ENCODE measurements around the gene TDP1. TPM values are rescaled to one million over a fixed set of nuclear protein-coding genes. Genes with fewer than 3 reads are reported as not detected.

Gene TDP1
- total and polyA plus RNA-seq, 4 experiments from 2014 or later: 40.9 to 58.9 (median 48.1) TPM

DNA sequence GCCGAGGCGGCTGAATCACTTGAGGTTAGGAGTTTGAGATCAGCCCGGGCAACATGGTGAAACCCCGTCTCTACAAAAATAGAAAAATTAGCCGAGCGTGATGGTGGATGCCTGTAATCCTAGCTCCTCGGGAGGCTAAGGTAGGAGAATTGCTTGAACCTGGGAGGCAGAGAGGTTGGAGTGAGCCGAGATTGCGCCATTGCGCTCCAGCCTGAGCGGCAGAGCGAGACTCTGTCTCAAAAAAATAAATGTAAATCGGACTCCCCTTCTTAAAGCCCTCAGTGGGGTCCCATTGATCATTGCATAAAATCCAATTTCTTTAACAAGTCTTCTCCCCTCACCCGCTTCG is 908 bp downstream of the TDP1 start:
- Mint-ChIP-seq H3K4me1 (peaks cover 42 to 71% (median 57%) of the 10 kb centered on the region in 4 donors), H3K36me3 (peaks cover 6 to 32% of the 10 kb centered on the region in 2 donors), H3K9me3 (no peaks in the 10 kb centered on the region), H3K4me3 (peak overlapping the region; percentile 91 to 97 (median 95)), H3K27ac (peak overlapping the region; percentile 97 to 100 (median 99)), H3K27me3 (no peaks in the 10 kb centered on the region)
- CTCF ChIA-PET (ENCODE audit: partially characterized antibody): interaction anchor here (0.9 to 5.0 kb wide), 3 partner anchors 16 to 279 kb away, joined by 5 to 34 read pairs (median 29); no protein-coding TSS in a partner anchor
- peaks cover 50% of the 10 kb centered on the region for H3K4me1 ChIP-seq (ENCODE audit: insufficient read depth, low read length)
- H3K36me3 ChIP-seq (ENCODE audit: insufficient read depth, low read length): peaks cover 4% of the 10 kb centered on the region
- peak overlapping the region; percentile 97 for H3K27ac ChIP-seq (ENCODE audit: low read depth, low read length)
- peak overlapping the region; percentile 62 to 63 for H3K4me3 ChIP-seq (ENCODE audit: low read length in 2 of 2)
- H3K9me3 ChIP-seq (ENCODE audit: control insufficient read depth in 1 of 2, low read length in 2 of 2): no peaks in the 10 kb centered on the region
- POLR2A ChIA-PET (ENCODE audit: partially characterized antibody): interaction anchor here (0.8 to 2.4 kb wide), 15 partner anchors 8 to 1132 kb away, joined by 3 to 13 read pairs (median 5); partner anchors contain the start of genes CALM1, PSMC1 and TTC8
- no peak for DNase-seq
- no peaks in the 10 kb centered on the region for H3K27me3 ChIP-seq (ENCODE audit: insufficient read depth, low read length)
- intact Hi-C loops (cut with micrococcal nuclease): loop anchor here (2.0 to 10.0 kb wide), 6 partner anchors 16 to 1402 kb away; partner anchors contain the start of genes EML5, PTPN21 and TTC8

DNA sequence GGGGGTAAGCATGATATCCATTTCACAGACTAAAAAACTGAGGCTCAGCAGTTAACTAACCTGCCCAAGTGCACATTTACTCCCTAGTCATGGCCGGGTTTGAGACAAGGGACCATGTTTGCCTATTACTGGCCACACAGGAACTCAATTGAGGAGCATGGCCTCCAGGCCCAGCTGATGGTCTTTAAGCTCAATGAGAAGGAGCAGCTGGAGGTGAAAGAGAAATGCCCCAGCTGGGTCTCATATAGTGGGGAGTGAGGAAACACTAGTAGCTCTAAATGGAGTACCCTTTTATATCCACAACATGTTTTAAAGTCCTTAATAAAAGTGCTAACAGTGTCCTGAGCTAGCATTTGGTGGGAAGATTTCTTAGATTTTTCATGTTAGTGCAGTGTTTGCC is 1.6 kb downstream of the TDP1 start:
- CTCF ChIA-PET (ENCODE audit: partially characterized antibody): interaction anchor here (0.9 to 5.0 kb wide), 3 partner anchors 9 to 19 kb away, joined by 4 to 34 read pairs (median 29); no protein-coding TSS in a partner anchor
- intact Hi-C loops (cut with micrococcal nuclease): loop anchor here (2.0 to 10.0 kb wide), 6 partner anchors 15 to 1403 kb away; partner anchors contain the start of genes EML5, PTPN21 and TTC8
- POLR2A ChIA-PET (ENCODE audit: partially characterized antibody): interaction anchor here (1.1 to 2.4 kb wide), 2 partner anchors 15 to 339 kb away, joined by 3 to 13 read pairs; no protein-coding TSS in a partner anchor
- Mint-ChIP-seq H3K27ac (peak overlapping the region; percentile 97 to 100 (median 99)), H3K27me3 (no peaks in the 10 kb centered on the region), H3K4me1 (peaks cover 42 to 76% (median 59%) of the 10 kb centered on the region in 4 donors), H3K9me3 (no peaks in the 10 kb centered on the region), H3K4me3 (peak overlapping the region; percentile 91 to 97 (median 95)), H3K36me3 (peaks cover 6 to 32% of the 10 kb centered on the region in 2 donors)
- DNase-seq: no peak
- Histone ChIP-seq H3K4me3 (ENCODE audit: low read length in 2 of 2) (peak overlapping the region in 1 of 2 donors; percentile 62), H3K4me1 (ENCODE audit: insufficient read depth, low read length) (peaks cover 50% of the 10 kb centered on the region), H3K36me3 (ENCODE audit: insufficient read depth, low read length) (peaks cover 4% of the 10 kb centered on the region), H3K27ac (ENCODE audit: low read depth, low read length) (peak overlapping the region; percentile 97), H3K9me3 (ENCODE audit: control insufficient read depth in 1 of 2, low read length in 2 of 2) (no peaks in the 10 kb centered on the region), H3K27me3 (ENCODE audit: insufficient read depth, low read length) (no peaks in the 10 kb centered on the region)

GRCh38 chr14:89957791-89958190 is 2.1 kb downstream of the TDP1 start:
- Mint-ChIP-seq H3K27ac (peak overlapping the region in 4 of 7 donors; percentile 57 to 100 (median 98)), H3K9me3 (no peaks in the 10 kb centered on the region), H3K27me3 (no peaks in the 10 kb centered on the region), H3K4me3 (peak overlapping the region in 4 of 8 donors; percentile 15 to 96 (median 58)), H3K36me3 (peaks cover 10 to 35% of the 10 kb centered on the region in 2 donors), H3K4me1 (peaks cover 43 to 79% (median 59%) of the 10 kb centered on the region in 4 donors)
- Histone ChIP-seq H3K27ac (ENCODE audit: low read depth, low read length) (no peak overlapping the region), H3K4me1 (ENCODE audit: insufficient read depth, low read length) (peaks cover 50% of the 10 kb centered on the region), H3K4me3 (ENCODE audit: low read length in 2 of 2) (no peak overlapping the region), H3K27me3 (ENCODE audit: insufficient read depth, low read length) (no peaks in the 10 kb centered on the region), H3K36me3 (ENCODE audit: insufficient read depth, low read length) (peaks cover 4% of the 10 kb centered on the region), H3K9me3 (ENCODE audit: control insufficient read depth in 1 of 2, low read length in 2 of 2) (no peaks in the 10 kb centered on the region)
- intact Hi-C loops (cut with micrococcal nuclease): loop anchor here (2.0 to 10.0 kb wide), 6 partner anchors 15 to 1403 kb away; partner anchors contain the start of genes EML5, PTPN21 and TTC8
- CTCF ChIA-PET (ENCODE audit: partially characterized antibody): interaction anchor here (0.9 to 5.0 kb wide), 3 partner anchors 8 to 20 kb away, joined by 4 to 34 read pairs (median 29); no protein-coding TSS in a partner anchor
- DNase-seq: no peak
- POLR2A ChIA-PET (ENCODE audit: partially characterized antibody): no interaction called here

DNA sequence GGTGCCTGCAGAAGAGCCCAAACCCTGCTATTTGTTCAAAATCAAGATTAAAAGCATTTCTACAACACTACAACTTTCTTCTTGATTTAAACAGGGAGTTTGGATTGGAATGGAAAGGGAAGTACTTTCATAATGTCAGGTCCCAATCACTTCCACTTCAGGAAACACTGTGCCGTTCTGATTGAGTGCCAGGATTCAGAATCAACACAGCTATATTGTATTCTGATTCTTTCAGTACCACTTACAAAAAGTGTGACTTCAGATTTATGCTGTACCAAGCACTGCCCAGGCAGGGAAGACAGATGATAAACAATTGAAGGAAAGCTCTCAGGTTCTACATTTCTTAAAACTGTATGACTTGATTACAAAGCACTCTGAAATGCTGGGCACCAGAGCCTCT is 3.2 kb downstream of the TDP1 start:
- CTCF ChIA-PET (ENCODE audit: partially characterized antibody): interaction anchor here (2.8 to 7.6 kb wide), 2 partner anchors 13 to 20 kb away, joined by 12 to 52 read pairs; no protein-coding TSS in a partner anchor
- H3K36me3 Mint-ChIP-seq: peaks cover 22 to 46% of the 10 kb centered on the region in 2 donors
- peak overlapping the region in 2 of 8 donors; percentile 2 to 7 for H3K4me3 Mint-ChIP-seq
- H3K4me3 ChIP-seq (ENCODE audit: low read length in 2 of 2): no peak overlapping the region
- intact Hi-C loops (cut with micrococcal nuclease): loop anchor here (5.0 to 10.0 kb wide), 5 partner anchors 237 to 1404 kb away; partner anchors contain the start of genes EML5, PTPN21 and TTC8
- DNase-seq: no peak
- H3K27ac Mint-ChIP-seq: peak overlapping the region in 3 of 7 donors; percentile 57 to 71 (median 68)
- POLR2A ChIA-PET (ENCODE audit: partially characterized antibody): interaction anchor here (1.4 kb wide), 1 partner anchor 9 kb away, joined by 3 read pairs; no protein-coding TSS in a partner anchor
- H3K9me3 ChIP-seq (ENCODE audit: control insufficient read depth in 1 of 2, low read length in 2 of 2): no peaks in the 10 kb centered on the region
- no peak overlapping the region for H3K27ac ChIP-seq (ENCODE audit: low read depth, low read length)
- H3K4me1 ChIP-seq (ENCODE audit: insufficient read depth, low read length): peaks cover 48% of the 10 kb centered on the region
- H3K36me3 ChIP-seq (ENCODE audit: insufficient read depth, low read length): peaks cover 15% of the 10 kb centered on the region
- H3K4me1 Mint-ChIP-seq: peaks cover 45 to 79% (median 60%) of the 10 kb centered on the region in 4 donors
- H3K27me3 ChIP-seq (ENCODE audit: insufficient read depth, low read length): no peaks in the 10 kb centered on the region
- H3K9me3 Mint-ChIP-seq: no peaks in the 10 kb centered on the region
- no peaks in the 10 kb centered on the region for H3K27me3 Mint-ChIP-seq

GRCh38 chr14:89959853-89960445 is 4.2 kb downstream of the TDP1 start:
- H3K27me3 Mint-ChIP-seq: no peaks in the 10 kb centered on the region
- peak in 4 of 5 donors; percentile 21 to 46 (median 34) for DNase-seq
- Histone ChIP-seq H3K4me1 (ENCODE audit: insufficient read depth, low read length) (peaks cover 43% of the 10 kb centered on the region), H3K27ac (ENCODE audit: low read depth, low read length) (peak overlapping the region; percentile 1), H3K36me3 (ENCODE audit: insufficient read depth, low read length) (peaks cover 24% of the 10 kb centered on the region), H3K27me3 (ENCODE audit: insufficient read depth, low read length) (no peaks in the 10 kb centered on the region), H3K9me3 (ENCODE audit: control insufficient read depth in 1 of 2, low read length in 2 of 2) (no peaks in the 10 kb centered on the region), H3K4me3 (ENCODE audit: low read length in 2 of 2) (no peak overlapping the region)
- peak overlapping the region; percentile 63 to 82 (median 71) for H3K27ac Mint-ChIP-seq
- ChIA-PET CTCF (ENCODE audit: partially characterized antibody) (interaction anchor here (2.8 to 7.6 kb wide), 2 partner anchors 12 to 21 kb away, joined by 12 to 52 read pairs; no protein-coding TSS in a partner anchor), POLR2A (ENCODE audit: partially characterized antibody) (interaction anchor here (1.4 kb wide), 1 partner anchor 8 kb away, joined by 3 read pairs; no protein-coding TSS in a partner anchor)
- intact Hi-C loops (cut with micrococcal nuclease): loop anchor here (5.0 to 10.0 kb wide), 5 partner anchors 238 to 1405 kb away; partner anchors contain the start of genes EML5, PTPN21 and TTC8
- H3K4me1 Mint-ChIP-seq: peaks cover 41 to 75% (median 54%) of the 10 kb centered on the region in 4 donors
- peaks cover 31 to 53% of the 10 kb centered on the region in 2 donors for H3K36me3 Mint-ChIP-seq
- H3K9me3 Mint-ChIP-seq: no peaks in the 10 kb centered on the region
- H3K4me3 Mint-ChIP-seq: peak overlapping the region in 7 of 8 donors; percentile 29 to 71 (median 63)

- H3K27ac ChIP-seq (ENCODE audit: low read depth, low read length): no peak overlapping the region
- H3K4me3 ChIP-seq (ENCODE audit: low read length in 2 of 2): no peak overlapping the region
- peaks cover 37 to 53% of the 10 kb centered on the region in 2 donors for H3K36me3 Mint-ChIP-seq
- peaks cover 24% of the 10 kb centered on the region for H3K36me3 ChIP-seq (ENCODE audit: insufficient read depth, low read length)
- peaks cover 43% of the 10 kb centered on the region for H3K4me1 ChIP-seq (ENCODE audit: insufficient read depth, low read length)
- no peaks in the 10 kb centered on the region for H3K9me3 ChIP-seq (ENCODE audit: control insufficient read depth in 1 of 2, low read length in 2 of 2)
- peaks cover 41 to 81% (median 51%) of the 10 kb centered on the region in 4 donors for H3K4me1 Mint-ChIP-seq
- POLR2A ChIA-PET (ENCODE audit: partially characterized antibody): no interaction called here
- no peaks in the 10 kb centered on the region for H3K9me3 Mint-ChIP-seq
- intact Hi-C loops (cut with micrococcal nuclease): no loop called here
- CTCF ChIA-PET (ENCODE audit: partially characterized antibody): interaction anchor here (2.8 to 7.6 kb wide), 2 partner anchors 11 to 22 kb away, joined by 12 to 52 read pairs; no protein-coding TSS in a partner anchor
- no peaks in the 10 kb centered on the region for H3K27me3 Mint-ChIP-seq
- H3K27me3 ChIP-seq (ENCODE audit: insufficient read depth, low read length): no peaks in the 10 kb centered on the region
- peak overlapping the region in 5 of 7 donors; percentile 12 to 74 (median 64) for H3K27ac Mint-ChIP-seq
- no peak for DNase-seq
- H3K4me3 Mint-ChIP-seq: peak overlapping the region in 4 of 8 donors; percentile 30 to 69 (median 50)
These were observed 5.2 kb downstream of the TDP1 start for GRCh38 chr14:89960914-89961313.
